Keratinocyte (primary cell): Measurements from ENCODE around the gene TOGARAM1. TPM values are rescaled to one million over a fixed set of nuclear protein-coding genes. Genes with fewer than 3 reads are reported as not detected.

Experiments
- DNase-seq: peaks from one replicate; pipeline ENCODE4 v3.0.0-alpha.2; 2011; ENCODE audit warnings: low read depth, missing footprints, low spot score
- FAIRE-seq: peaks from 2 replicates; lab custom pipeline; 2011; peaks lifted over from hg19 to GRCh38; lab: Jason Lieb, UNC
- H2AFZ ChIP-seq: 2 replicates; pipeline ENCODE4 v1.6.0; 2012; ENCODE audit warnings: low read length, control low read depth, inconsistent platforms; ENCODE audit not compliant: control insufficient read depth
- H3K27ac ChIP-seq: 2 replicates; pipeline ENCODE4 v1.5.1; 2011; ENCODE audit warnings: low read length; ENCODE audit not compliant: control insufficient read depth, insufficient read depth
- H3K27me3 ChIP-seq: 3 replicates; pipeline ENCODE4 v1.6.0; 2011; ENCODE audit warnings: low read length; ENCODE audit not compliant: control insufficient read depth, insufficient read depth; ENCODE audit errors: extremely low read depth
- H3K36me3 ChIP-seq, 2 experiments: 2 replicates in 1 of 2; 3 replicates in 1 of 2; pipeline ENCODE4 v1.5.1; 2011; ENCODE audit warnings: low read length in 2 of 2, mild to moderate bottlenecking in 1 of 2; ENCODE audit not compliant: control insufficient read depth in 2 of 2, insufficient read depth in 2 of 2; ENCODE audit errors: extremely low read depth in 1 of 2
- H3K4me1 ChIP-seq: 3 replicates; pipeline ENCODE4 v1.5.1; 2011; ENCODE audit warnings: low read length; ENCODE audit not compliant: control insufficient read depth, insufficient read depth; ENCODE audit errors: extremely low read depth
- H3K4me2 ChIP-seq: 3 replicates; pipeline ENCODE4 v1.6.0; 2011; ENCODE audit warnings: low read depth, low read length; ENCODE audit not compliant: control insufficient read depth, insufficient read depth; ENCODE audit errors: extremely low read depth
- H3K4me3 ChIP-seq, 3 experiments: fragments of 200-600 bp in 1 of 3; sonication (generic) in 1 of 3; 2 replicates in 2 of 3; 3 replicates in 1 of 3; pipeline ENCODE4 v1.5.1; 2011 to 2016; ENCODE audit warnings: low read length in 3 of 3, mild to moderate bottlenecking in 3 of 3, control low read depth in 2 of 3, inconsistent platforms in 1 of 3, low read depth in 1 of 3, mixed read lengths in 1 of 3, mixed run types in 1 of 3, moderate library complexity in 1 of 3; ENCODE audit not compliant: control insufficient read depth in 2 of 3, insufficient read depth in 2 of 3; ENCODE audit errors: extremely low read depth in 1 of 3
- H3K79me2 ChIP-seq: 2 replicates; pipeline ENCODE4 v1.6.0; 2012; ENCODE audit warnings: low read length; ENCODE audit not compliant: control insufficient read depth, insufficient read depth
- H3K9ac ChIP-seq: 3 replicates; pipeline ENCODE4 v1.6.0; 2011; ENCODE audit warnings: low read length; ENCODE audit not compliant: control insufficient read depth, insufficient read depth; ENCODE audit errors: extremely low read depth
- H3K9me1 ChIP-seq: 3 replicates; pipeline ENCODE4 v1.6.0; 2011; ENCODE audit warnings: low read length; ENCODE audit not compliant: control insufficient read depth, insufficient read depth; ENCODE audit errors: extremely low read depth
- H3K9me3 ChIP-seq: 2 replicates; pipeline ENCODE4 v1.5.1; 2012; ENCODE audit warnings: low read depth, low read length; ENCODE audit not compliant: control insufficient read depth
- H4K20me1 ChIP-seq: 3 replicates; pipeline ENCODE4 v1.6.0; 2011; ENCODE audit warnings: low read length; ENCODE audit not compliant: control insufficient read depth, insufficient read depth; ENCODE audit errors: extremely low read depth
- CTCF ChIP-seq, 3 experiments: IDR thresholded peaks in 1 of 3; conservative IDR thresholded peaks in 1 of 3; optimal IDR thresholded peaks in 1 of 3; 2 replicates in 2 of 3; 3 replicates in 1 of 3; pipeline versions ENCODE3 to v1.5.1; 2011; ENCODE audit warnings: low read length in 3 of 3, mild to moderate bottlenecking in 3 of 3, moderate library complexity in 2 of 3, control low read depth in 1 of 3, inconsistent platforms in 1 of 3; ENCODE audit not compliant: insufficient read depth in 2 of 3; ENCODE audit errors: extremely low read depth in 1 of 3
- EZH2 ChIP-seq: IDR thresholded peaks from one replicate; pipeline ENCODE4 v1.6.1; 2012; ENCODE audit warnings: inconsistent platforms, mild to moderate bottlenecking, low read length, moderate library complexity
- dilution Hi-C: fragments of 300-500 bp; cut with MboI; formaldehyde crosslinking; loops from one replicate; pipeline ENCODE4 v1.7.0; 2020; ENCODE audit warnings: low sequenced_read_pairs; ENCODE audit not compliant: extremely low pct_ligation_motif_present
- polyA plus RNA-seq, 5 experiments: library from polyadenylated mRNA; depleted of rRNA in 3 of 5; stranded (reverse) in 3 of 5; stranded (forward) in 1 of 5; unstranded in 1 of 5; fragments of >200 nt; gene quantifications; 1 replicate in 1 of 5; 2 replicates in 3 of 5; 3 replicates in 1 of 5; pipeline versions ENCODE4 v1.2.1 to v1.2.3, GENCODE V29; 2011 to 2012; ENCODE audit warnings: missing spikeins in 2 of 5, low read depth in 1 of 5, low replicate concordance in 1 of 5

Gene TOGARAM1
- polyA plus RNA-seq, 1 donor (not counting 4 experiments of a cell fraction or from before 2014, with no cell fraction given): 8.2 TPM

GRCh38 chr14:44945264-44945663 lies 16.7 kb upstream of the TOGARAM1 start:
- H3K9me3 ChIP-seq: no peaks in the 10 kb centered on the region
- no peaks in the 10 kb centered on the region for H3K4me1 ChIP-seq
- H3K79me2 ChIP-seq: peaks cover 4% of the 10 kb centered on the region
- H3K9me1 ChIP-seq: no peaks in the 10 kb centered on the region
- FAIRE-seq (no peak), DNase-seq (no peak)
- TF ChIP-seq EZH2 (no peak), CTCF (optimal IDR thresholded peaks at IDR 0.05 in 1 of 3, IDR thresholded peaks at IDR 0.05 in 1 of 3, conservative IDR thresholded peaks at IDR 0.05 in 1 of 3; ENCODE audit: extremely low read depth in 1 of 3, insufficient read depth in 2 of 3, low read length in 3 of 3) (no peak)
- no peak overlapping the region for H3K4me2 ChIP-seq
- H3K36me3 ChIP-seq: peaks cover 7 to 9% of the 10 kb centered on the region in 2 experiments
- H4K20me1 ChIP-seq: no peaks in the 10 kb centered on the region
- H3K9ac ChIP-seq: no peak overlapping the region
- dilution Hi-C loops: no loop called here
- no peak overlapping the region for H2AFZ ChIP-seq
- no peak overlapping the region for H3K27ac ChIP-seq
- no peaks in the 10 kb centered on the region for H3K27me3 ChIP-seq
- H3K4me3 ChIP-seq: no peak overlapping the region

- peaks cover 24% of the 10 kb centered on the region for H3K79me2 ChIP-seq
- no peak overlapping the region for H3K9ac ChIP-seq
- H3K9me1 ChIP-seq: peaks cover 2% of the 10 kb centered on the region
- dilution Hi-C loops: no loop called here
- no peak overlapping the region for H3K27ac ChIP-seq
- no peak overlapping the region for H3K4me3 ChIP-seq
- FAIRE-seq (no peak), DNase-seq (no peak)
- no peak overlapping the region for H2AFZ ChIP-seq
- no peak for TF ChIP-seq EZH2
- TF ChIP-seq CTCF (optimal IDR thresholded peaks at IDR 0.05 in 1 of 3, IDR thresholded peaks at IDR 0.05 in 1 of 3, conservative IDR thresholded peaks at IDR 0.05 in 1 of 3; ENCODE audit: extremely low read depth in 1 of 3, insufficient read depth in 2 of 3, low read length in 3 of 3): no peak
- no peaks in the 10 kb centered on the region for H3K27me3 ChIP-seq
- no peak overlapping the region for H3K4me2 ChIP-seq
- no peaks in the 10 kb centered on the region for H3K9me3 ChIP-seq
- peaks cover 0 to 2% of the 10 kb centered on the region in 2 experiments for H3K36me3 ChIP-seq
- no peaks in the 10 kb centered on the region for H4K20me1 ChIP-seq
- H3K4me1 ChIP-seq: no peaks in the 10 kb centered on the region
These were observed 10.9 kb upstream of the TOGARAM1 start for GRCh38 chr14:44951051-44951450.
